ENCODE data around the gene MYH9. TPM values are rescaled to one million over a fixed set of nuclear protein-coding genes. Genes with fewer than 3 reads are reported as not detected.
"Not testable (repeated sequence)": the region's sequence is repeated elsewhere in the genome, so short reads cannot be mapped to it uniquely, and the experiment has no call there.

The MYH9 gene
- total and polyA plus RNA-seq, 2 experiments from 2014 or later: 58.4 to 233 TPM

GRCh38 chr22:36274531-36274930 lies 113.2 kb downstream of the MYH9 start (continued):
- TF ChIP-seq REST (IDR thresholded peaks at IDR 0.05; ENCODE audit: unreplicated experiment): no peak
- TF ChIP-seq, protein P1, sequence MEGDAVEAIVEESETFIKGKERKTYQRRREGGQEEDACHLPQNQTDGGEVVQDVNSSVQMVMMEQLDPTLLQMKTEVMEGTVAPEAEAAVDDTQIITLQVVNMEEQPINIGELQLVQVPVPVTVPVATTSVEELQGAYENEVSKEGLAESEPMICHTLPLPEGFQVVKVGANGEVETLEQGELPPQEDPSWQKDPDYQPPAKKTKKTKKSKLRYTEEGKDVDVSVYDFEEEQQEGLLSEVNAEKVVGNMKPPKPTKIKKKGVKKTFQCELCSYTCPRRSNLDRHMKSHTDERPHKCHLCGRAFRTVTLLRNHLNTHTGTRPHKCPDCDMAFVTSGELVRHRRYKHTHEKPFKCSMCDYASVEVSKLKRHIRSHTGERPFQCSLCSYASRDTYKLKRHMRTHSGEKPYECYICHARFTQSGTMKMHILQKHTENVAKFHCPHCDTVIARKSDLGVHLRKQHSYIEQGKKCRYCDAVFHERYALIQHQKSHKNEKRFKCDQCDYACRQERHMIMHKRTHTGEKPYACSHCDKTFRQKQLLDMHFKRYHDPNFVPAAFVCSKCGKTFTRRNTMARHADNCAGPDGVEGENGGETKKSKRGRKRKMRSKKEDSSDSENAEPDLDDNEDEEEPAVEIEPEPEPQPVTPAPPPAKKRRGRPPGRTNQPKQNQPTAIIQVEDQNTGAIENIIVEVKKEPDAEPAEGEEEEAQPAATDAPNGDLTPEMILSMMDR (conservative IDR thresholded peaks at IDR 0.05; ENCODE audit: low read depth in 2 of 2): no peak
- TF ChIP-seq POLR2AphosphoS5 (IDR thresholded peaks at IDR 0.05; ENCODE audit: low read depth): no peak
- no peak for TF ChIP-seq CREB1 (CRISPR knock-in tag; IDR thresholded peaks at IDR 0.05; ENCODE audit: low read depth)
- TF ChIP-seq EZH2phosphoT487 (IDR thresholded peaks at IDR 0.05; ENCODE audit: unreplicated experiment): no peak
- TF ChIP-seq ZNF331 (CRISPR knock-in tag; IDR thresholded peaks at IDR 0.05; ENCODE audit: low read depth): no peak
- no peak for TF ChIP-seq NANOG (IDR thresholded peaks at IDR 0.05; ENCODE audit: borderline replicate concordance)

- H3F3A ChIP-seq (replicated peaks; ENCODE audit: low read depth); H3K4me1 ChIP-seq (ENCODE audit: insufficient read depth); H3K4me3 Mint-ChIP-seq; H3K36me3 ChIP-seq (ENCODE audit: insufficient read depth); DNase-seq (ENCODE audit: low spot score); H3K27me3 Mint-ChIP-seq (ENCODE audit: insufficient read depth, low read depth, poor library complexity); H2AFZ ChIP-seq; H3K9me3 Mint-ChIP-seq; H3K4me2 ChIP-seq; H3K9me2 ChIP-seq (ENCODE audit: insufficient read depth); ATAC-seq; H3K27ac Mint-ChIP-seq; H3K27me3 ChIP-seq (ENCODE audit: insufficient read depth); H3K4me1 Mint-ChIP-seq; H3K79me2 ChIP-seq (replicated peaks; ENCODE audit: insufficient read depth); H3K27ac ChIP-seq (ENCODE audit: low read depth); H3K36me3 Mint-ChIP-seq (ENCODE audit: low read depth); H3K4me3 ChIP-seq; H4K20me1 ChIP-seq (replicated peaks; ENCODE audit: insufficient read depth): not testable (repeated sequence)
Observed at GRCh38 chr22:36271951-36272350, 115.8 kb downstream of the MYH9 start.

DNA sequence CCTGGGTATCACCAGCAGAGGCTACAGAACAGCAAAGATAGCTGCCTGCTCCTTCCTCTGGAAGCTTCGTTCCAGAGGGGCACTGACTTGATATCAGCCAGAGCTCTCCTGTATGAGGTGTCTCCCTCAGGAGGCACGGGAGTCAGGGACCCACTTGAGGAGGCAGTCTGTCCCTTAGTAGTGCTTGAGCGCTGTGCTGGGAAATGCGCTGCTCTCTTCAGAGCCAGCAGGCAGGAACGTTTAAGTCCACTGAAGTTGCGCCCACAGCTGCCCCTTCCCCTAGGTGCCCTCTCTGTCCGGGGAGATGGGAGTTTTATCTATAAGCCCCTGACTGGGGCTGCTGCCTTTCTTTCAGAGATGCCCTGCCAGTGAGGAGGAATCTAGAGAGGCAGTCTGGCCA lies 116.5 kb downstream of the MYH9 start:
- H3K9me3 Mint-ChIP-seq; H3K4me3 ChIP-seq; H2AFZ ChIP-seq; H3K27ac ChIP-seq (ENCODE audit: low read depth); H3K27me3 Mint-ChIP-seq (ENCODE audit: insufficient read depth, low read depth, poor library complexity); H3K27ac Mint-ChIP-seq; DNase-seq (ENCODE audit: low spot score); H3K79me2 ChIP-seq (replicated peaks; ENCODE audit: insufficient read depth); H4K20me1 ChIP-seq (replicated peaks; ENCODE audit: insufficient read depth); ATAC-seq; H3K9me2 ChIP-seq (ENCODE audit: insufficient read depth); H3K36me3 Mint-ChIP-seq (ENCODE audit: low read depth); H3K4me1 Mint-ChIP-seq; H3K4me2 ChIP-seq; H3K36me3 ChIP-seq (ENCODE audit: insufficient read depth); H3K4me1 ChIP-seq (ENCODE audit: insufficient read depth); H3K27me3 ChIP-seq (ENCODE audit: insufficient read depth); H3K4me3 Mint-ChIP-seq; H3F3A ChIP-seq (replicated peaks; ENCODE audit: low read depth): not testable (repeated sequence)
